ENCODE data around the gene MB21D2.

The MB21D2 gene

GRCh38 chr3:192818126-192818525 lies 99.5 kb downstream of the MB21D2 start:
- TF ChIP-seq TAF1 (IDR thresholded peaks at IDR 0.05; ENCODE audit: low read depth): no peak
- TF ChIP-seq TEAD4 (IDR thresholded peaks at IDR 0.05): no peak
- no peak for TF ChIP-seq YY1 (IDR thresholded peaks at IDR 0.05; ENCODE audit: low read depth)
- no peak for TF ChIP-seq CREB1 (IDR thresholded peaks at IDR 0.05; ENCODE audit: low read depth)
- no peak for TF ChIP-seq USF1 (IDR thresholded peaks at IDR 0.05)
- TF ChIP-seq TCF12 (IDR thresholded peaks at IDR 0.05; ENCODE audit: low read depth): no peak
- TF ChIP-seq REST (IDR thresholded peaks at IDR 0.05; ENCODE audit: low read depth): no peak
- TF ChIP-seq MAX (IDR thresholded peaks at IDR 0.05): no peak
- no peak for TF ChIP-seq EP300 (IDR thresholded peaks at IDR 0.05; ENCODE audit: borderline replicate concordance)
- no peak for TF ChIP-seq ZBTB7A (IDR thresholded peaks at IDR 0.05; ENCODE audit: low read depth)

GRCh38 chr3:192817506-192817905 lies 100.2 kb downstream of the MB21D2 start:
- TF ChIP-seq FOXM1 (IDR thresholded peaks at IDR 0.05; ENCODE audit: borderline replicate concordance, low read depth): no peak
- TF ChIP-seq TCF12 (IDR thresholded peaks at IDR 0.05; ENCODE audit: low read depth): no peak
- no peak for TF ChIP-seq EP300 (IDR thresholded peaks at IDR 0.05; ENCODE audit: borderline replicate concordance)
- TF ChIP-seq NFIC (IDR thresholded peaks at IDR 0.05): no peak
- TF ChIP-seq YY1 (IDR thresholded peaks at IDR 0.05; ENCODE audit: low read depth): no peak
- no peak for TF ChIP-seq ZBTB7A (IDR thresholded peaks at IDR 0.05; ENCODE audit: low read depth)
- no peak for TF ChIP-seq TEAD4 (IDR thresholded peaks at IDR 0.05)

- TF ChIP-seq TAF1 (IDR thresholded peaks at IDR 0.05; ENCODE audit: low read depth): no peak
These were observed 100.6 kb downstream of the MB21D2 start for GRCh38 chr3:192817053-192817452.

- peak; percentile 66 for TF ChIP-seq NFIC (IDR thresholded peaks at IDR 0.05)
- TF ChIP-seq RAD21 (IDR thresholded peaks at IDR 0.05; ENCODE audit: low read depth): peak; percentile 88
- no peak for TF ChIP-seq CREB1 (IDR thresholded peaks at IDR 0.05; ENCODE audit: low read depth)
These were observed 101.3 kb downstream of the MB21D2 start for GRCh38 chr3:192816351-192816750.

- TF ChIP-seq ZBTB7A (IDR thresholded peaks at IDR 0.05; ENCODE audit: low read depth): no peak
- TF ChIP-seq RAD21 (IDR thresholded peaks at IDR 0.05; ENCODE audit: low read depth): peak; percentile 74
These were observed 104.8 kb downstream of the MB21D2 start for GRCh38 chr3:192812743-192813383.

GRCh38 chr3:192805711-192806110 lies 111.9 kb downstream of the MB21D2 start:
- TF ChIP-seq CREB1 (IDR thresholded peaks at IDR 0.05; ENCODE audit: low read depth) (no peak), NFIC (IDR thresholded peaks at IDR 0.05) (no peak), TEAD4 (IDR thresholded peaks at IDR 0.05) (no peak), REST (IDR thresholded peaks at IDR 0.05; ENCODE audit: low read depth) (no peak)

DNA sequence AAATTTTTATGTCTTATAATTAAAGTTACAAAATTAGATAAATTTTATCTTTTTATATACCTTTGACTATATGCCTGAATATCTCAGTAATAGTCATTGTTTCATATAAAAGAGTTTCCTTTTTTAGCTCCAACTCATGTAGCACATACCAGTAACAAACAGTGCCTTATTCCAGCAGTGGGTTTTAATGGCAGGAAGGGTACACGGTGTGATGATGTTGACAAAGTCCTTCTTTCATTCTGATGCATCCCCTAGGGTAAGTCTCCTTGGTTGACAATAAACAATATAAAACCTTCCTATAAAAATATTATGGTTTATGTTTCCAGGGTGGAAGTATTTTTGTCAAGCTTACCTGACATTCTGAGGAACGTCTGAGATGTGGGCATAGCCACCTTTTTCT lies 113.2 kb downstream of the MB21D2 start:
- TF ChIP-seq CEBPB (IDR thresholded peaks at IDR 0.05): no peak

GRCh38 chr3:192802957-192803899 lies 114.4 kb downstream of the MB21D2 start:
- TF ChIP-seq EGR1 (IDR thresholded peaks at IDR 0.05): no peak
- TF ChIP-seq TEAD4 (IDR thresholded peaks at IDR 0.05): no peak
- no peak for TF ChIP-seq TAF1 (IDR thresholded peaks at IDR 0.05; ENCODE audit: low read depth)
- peak; percentile 59 for TF ChIP-seq RAD21 (IDR thresholded peaks at IDR 0.05; ENCODE audit: low read depth)
- no peak for TF ChIP-seq FOXM1 (IDR thresholded peaks at IDR 0.05; ENCODE audit: borderline replicate concordance, low read depth)
